Measurements from ENCODE around the gene CDHR5.

CDHR5 gene

GRCh38 chr11:643849-644738 lies 19.3 kb upstream of the CDHR5 start:
- DNase-seq: no peak

GRCh38 chr11:643366-643765 lies 18.6 kb upstream of the CDHR5 start:
- DNase-seq: no peak

- DNase-seq: no peak
These were observed 17.1 kb upstream of the CDHR5 start for GRCh38 chr11:641806-642370.

GRCh38 chr11:640021-640706 lies 15.4 kb upstream of the CDHR5 start:
- no peak for DNase-seq

GRCh38 chr11:639332-639955 lies 14.7 kb upstream of the CDHR5 start:
- DNase-seq: no peak

GRCh38 chr11:638631-639331 lies 14.0 kb upstream of the CDHR5 start:
- DNase-seq: no peak

- no peak for DNase-seq
These were observed 13.1 kb upstream of the CDHR5 start for GRCh38 chr11:637593-638521.

GRCh38 chr11:637333-637592 lies 12.5 kb upstream of the CDHR5 start:
- no peak for DNase-seq

- DNase-seq: no peak
These were observed 12.0 kb upstream of the CDHR5 start, which contains the start of gene DRD4 for GRCh38 chr11:636511-637332. Gene DRD4, plus strand, starts transcription at chr11:637269. Its CDS starts 36 bp downstream, at chr11:637305.

GRCh38 chr11:635945-636510 lies 11.3 kb upstream of the CDHR5 start:
- no peak for DNase-seq

- DNase-seq: no peak
These were observed 6.1 kb upstream of the CDHR5 start for GRCh38 chr11:630871-631270.

GRCh38 chr11:629237-629583 lies 4.5 kb upstream of the CDHR5 start:
- DNase-seq: no peak

- DNase-seq: no peak
These were observed 3.3 kb upstream of the CDHR5 start for GRCh38 chr11:628056-628455.

- no peak for DNase-seq
These were observed 2.5 kb upstream of the CDHR5 start for GRCh38 chr11:627308-627576.

- DNase-seq: no peak
These were observed 1.9 kb upstream of the CDHR5 start, which contains the start of gene SCT for GRCh38 chr11:626475-627307. Gene SCT, minus strand, starts transcription at chr11:627181. Its CDS starts 38 bp downstream, at chr11:627143.

GRCh38 chr11:625636-626268 lies 997 bp upstream of the CDHR5 start:
- DNase-seq: no peak

- DNase-seq: no peak
These were observed 603 bp downstream of the CDHR5 start for GRCh38 chr11:623999-624704.

- no peak for DNase-seq
These were observed 1.3 kb downstream of the CDHR5 start for GRCh38 chr11:623349-623869.

GRCh38 chr11:621838-622237 lies 2.9 kb downstream of the CDHR5 start:
- no peak for DNase-seq
